Activated naive CD8-positive, alpha-beta T cell treated with anti-CD3 and anti-CD28 coated beads, Interleukin-2, amount 10 ng/mL, durations not matched to agents 7 days and 5 days (primary cell): ENCODE measurements around the gene FBN3. TPM values are rescaled to one million over a fixed set of nuclear protein-coding genes. Genes with fewer than 3 reads are reported as not detected.
A peak's percentile ranks its signal among the peaks of the same experiment; 100 is the strongest.

ENCODE experiments used
- ATAC-seq: fragments of 150-1000 bp; cut with Tn5 transposase; one replicate; pipeline ENCODE4 v1.10.0; 2021; ENCODE audit warnings: low read depth, moderate library complexity
- POLR2A ChIA-PET: fragments of 350-600 bp; sonication (Branson Sonifier 250); formaldehyde crosslinking; loops from one replicate; lab custom pipeline; 2021; ENCODE audit warnings: antibody characterized with exemption; lab: Charles Lee
- DNase-seq: peaks from one replicate; pipeline ENCODE4 v3.0.0; 2021
- H3K27ac Mint-ChIP-seq: one replicate; pipeline ENCODE4 v1.8.0; 2022; ENCODE audit warnings: mild to moderate bottlenecking, mixed read lengths
- H3K27me3 Mint-ChIP-seq: one replicate; pipeline ENCODE4 v1.8.0; 2022; ENCODE audit warnings: mild to moderate bottlenecking, moderate library complexity, mixed read lengths
- H3K36me3 Mint-ChIP-seq: one replicate; pipeline ENCODE4 v1.8.0; 2021; ENCODE audit warnings: mild to moderate bottlenecking, mixed read lengths
- H3K4me1 Mint-ChIP-seq: one replicate; pipeline ENCODE4 v1.8.0; 2021; ENCODE audit warnings: mixed read lengths
- H3K4me3 Mint-ChIP-seq: one replicate; pipeline ENCODE4 v1.8.0; 2022; ENCODE audit warnings: mild to moderate bottlenecking, moderate library complexity, mixed read lengths
- H3K9me3 Mint-ChIP-seq: one replicate; pipeline ENCODE4 v1.8.0; 2021; ENCODE audit warnings: mixed read lengths
- total RNA-seq, 2 experiments: library from RNA; stranded (reverse); gene quantifications; one replicate each; pipeline ENCODE4 v1.2.3, GENCODE V29; 2021

FBN3 gene
- total RNA-seq, 2 experiments from 2014 or later, result 0.03 to 0.50 TPM

GRCh38 chr19:8085598-8086408 lies 63.6 kb downstream of the FBN3 start:
- H3K27ac Mint-ChIP-seq, result no peak overlapping the region
- H3K4me1 Mint-ChIP-seq, result peaks cover 3% of the 10 kb centered on the region
- no peak overlapping the region for H3K4me3 Mint-ChIP-seq
- no peaks in the 10 kb centered on the region for H3K36me3 Mint-ChIP-seq
- ATAC-seq (no peak), DNase-seq (no peak)
- POLR2A ChIA-PET, result no interaction called here
- H3K9me3 Mint-ChIP-seq, result no peaks in the 10 kb centered on the region
- no peaks in the 10 kb centered on the region for H3K27me3 Mint-ChIP-seq

- peaks cover 3% of the 10 kb centered on the region for H3K4me1 Mint-ChIP-seq
- no peaks in the 10 kb centered on the region for H3K9me3 Mint-ChIP-seq
- no peak overlapping the region for H3K4me3 Mint-ChIP-seq
- no peak for DNase-seq
- POLR2A ChIA-PET, result no interaction called here
- ATAC-seq, result no peak
- H3K27me3 Mint-ChIP-seq, result peaks cover 5% of the 10 kb centered on the region
- H3K36me3 Mint-ChIP-seq, result no peaks in the 10 kb centered on the region
- peak overlapping the region; percentile 36 for H3K27ac Mint-ChIP-seq
Observed at GRCh38 chr19:8084152-8084551, 65.2 kb downstream of the FBN3 start.

GRCh38 chr19:8083141-8083540 lies 66.3 kb downstream of the FBN3 start:
- H3K4me3 Mint-ChIP-seq, result no peak overlapping the region
- no peaks in the 10 kb centered on the region for H3K9me3 Mint-ChIP-seq
- peaks cover 3% of the 10 kb centered on the region for H3K4me1 Mint-ChIP-seq
- no peak for ATAC-seq
- no peaks in the 10 kb centered on the region for H3K36me3 Mint-ChIP-seq
- DNase-seq, result no peak
- POLR2A ChIA-PET, result no interaction called here
- peaks cover 8% of the 10 kb centered on the region for H3K27me3 Mint-ChIP-seq
- H3K27ac Mint-ChIP-seq, result no peak overlapping the region

- Mint-ChIP-seq H3K27ac (no peak overlapping the region), H3K4me3 (no peak overlapping the region)
- POLR2A ChIA-PET, result no interaction called here
Observed at GRCh38 chr19:8081569-8082550, 67.5 kb downstream of the FBN3 start.

GRCh38 chr19:8080832-8081231 lies 68.6 kb downstream of the FBN3 start:
- POLR2A ChIA-PET, result no interaction called here
- Mint-ChIP-seq H3K9me3 (no peaks in the 10 kb centered on the region), H3K27me3 (peaks cover 13% of the 10 kb centered on the region), H3K4me1 (peaks cover 3% of the 10 kb centered on the region), H3K36me3 (no peaks in the 10 kb centered on the region), H3K4me3 (no peak overlapping the region), H3K27ac (no peak overlapping the region)
- ATAC-seq (no peak), DNase-seq (no peak)

More at GRCh38 chr19:8081569-8082550, 67.5 kb downstream of the FBN3 start:
- peaks cover 3% of the 10 kb centered on the region for H3K4me1 Mint-ChIP-seq
- DNase-seq, result no peak
- peaks cover 11% of the 10 kb centered on the region for H3K27me3 Mint-ChIP-seq
- H3K36me3 Mint-ChIP-seq, result no peaks in the 10 kb centered on the region
- H3K9me3 Mint-ChIP-seq, result no peaks in the 10 kb centered on the region
- no peak for ATAC-seq

- Mint-ChIP-seq H3K4me1 (peaks cover 3% of the 10 kb centered on the region), H3K36me3 (no peaks in the 10 kb centered on the region), H3K27me3 (peaks cover 13% of the 10 kb centered on the region), H3K9me3 (no peaks in the 10 kb centered on the region), H3K27ac (no peak overlapping the region), H3K4me3 (no peak overlapping the region)
- no peak for ATAC-seq
- POLR2A ChIA-PET, result no interaction called here
- no peak for DNase-seq
Observed at GRCh38 chr19:8079988-8080387, 69.4 kb downstream of the FBN3 start.

GRCh38 chr19:8075158-8076074 lies 74.0 kb downstream of the FBN3 start:
- Mint-ChIP-seq H3K36me3 (peaks cover 5% of the 10 kb centered on the region), H3K27me3 (peaks cover 13% of the 10 kb centered on the region), H3K4me3 (no peak overlapping the region), H3K27ac (no peak overlapping the region), H3K9me3 (peaks cover 4% of the 10 kb centered on the region), H3K4me1 (peaks cover 9% of the 10 kb centered on the region)
- POLR2A ChIA-PET, result interaction anchor here (0.6 kb wide), 1 partner anchor 672 kb away, joined by 4 read pairs; no protein-coding TSS in a partner anchor
- DNase-seq (no peak), ATAC-seq (no peak)

- DNase-seq, result no peak
- Mint-ChIP-seq H3K4me1 (peaks cover 9% of the 10 kb centered on the region), H3K36me3 (peaks cover 5% of the 10 kb centered on the region), H3K4me3 (no peak overlapping the region), H3K27me3 (peaks cover 9% of the 10 kb centered on the region), H3K9me3 (peaks cover 10% of the 10 kb centered on the region), H3K27ac (no peak overlapping the region)
- ATAC-seq, result no peak
- POLR2A ChIA-PET, result no interaction called here
Observed at GRCh38 chr19:8074501-8074900, 74.9 kb downstream of the FBN3 start.

- Mint-ChIP-seq H3K27me3 (peaks cover 2% of the 10 kb centered on the region), H3K9me3 (peaks cover 10% of the 10 kb centered on the region), H3K4me1 (peaks cover 9% of the 10 kb centered on the region), H3K27ac (no peak overlapping the region), H3K36me3 (peaks cover 5% of the 10 kb centered on the region), H3K4me3 (no peak overlapping the region)
- POLR2A ChIA-PET, result no interaction called here
- DNase-seq (no peak), ATAC-seq (no peak)
Observed at GRCh38 chr19:8071912-8072311, 77.5 kb downstream of the FBN3 start.

- no peak overlapping the region for H3K27ac Mint-ChIP-seq
- H3K36me3 Mint-ChIP-seq, result peaks cover 3% of the 10 kb centered on the region
- H3K9me3 Mint-ChIP-seq, result peaks cover 10% of the 10 kb centered on the region
- H3K4me3 Mint-ChIP-seq, result no peak overlapping the region
- ATAC-seq, result no peak
- POLR2A ChIA-PET, result no interaction called here
- no peaks in the 10 kb centered on the region for H3K27me3 Mint-ChIP-seq
- DNase-seq, result no peak
- H3K4me1 Mint-ChIP-seq, result peaks cover 14% of the 10 kb centered on the region
Observed at GRCh38 chr19:8069096-8069973, 80.1 kb downstream of the FBN3 start.

GRCh38 chr19:8065875-8066261 lies 83.5 kb downstream of the FBN3 start:
- POLR2A ChIA-PET, result no interaction called here
- Mint-ChIP-seq H3K36me3 (peaks cover 3% of the 10 kb centered on the region), H3K9me3 (peaks cover 5% of the 10 kb centered on the region)

More at GRCh38 chr19:8065875-8066261, 83.5 kb downstream of the FBN3 start:
- Mint-ChIP-seq H3K4me3 (no peak overlapping the region), H3K27me3 (no peaks in the 10 kb centered on the region), H3K27ac (no peak overlapping the region), H3K4me1 (peaks cover 5% of the 10 kb centered on the region)
- ATAC-seq, result no peak
- no peak for DNase-seq
